Measurements from ENCODE around the gene TMEM204. TPM values are rescaled to one million over a fixed set of nuclear protein-coding genes. Genes with fewer than 3 reads are reported as not detected.

Gene TMEM204
- polyA plus RNA-seq, 2 of the 4 experiments (the other 2 are of a cell fraction): not detected

DNA sequence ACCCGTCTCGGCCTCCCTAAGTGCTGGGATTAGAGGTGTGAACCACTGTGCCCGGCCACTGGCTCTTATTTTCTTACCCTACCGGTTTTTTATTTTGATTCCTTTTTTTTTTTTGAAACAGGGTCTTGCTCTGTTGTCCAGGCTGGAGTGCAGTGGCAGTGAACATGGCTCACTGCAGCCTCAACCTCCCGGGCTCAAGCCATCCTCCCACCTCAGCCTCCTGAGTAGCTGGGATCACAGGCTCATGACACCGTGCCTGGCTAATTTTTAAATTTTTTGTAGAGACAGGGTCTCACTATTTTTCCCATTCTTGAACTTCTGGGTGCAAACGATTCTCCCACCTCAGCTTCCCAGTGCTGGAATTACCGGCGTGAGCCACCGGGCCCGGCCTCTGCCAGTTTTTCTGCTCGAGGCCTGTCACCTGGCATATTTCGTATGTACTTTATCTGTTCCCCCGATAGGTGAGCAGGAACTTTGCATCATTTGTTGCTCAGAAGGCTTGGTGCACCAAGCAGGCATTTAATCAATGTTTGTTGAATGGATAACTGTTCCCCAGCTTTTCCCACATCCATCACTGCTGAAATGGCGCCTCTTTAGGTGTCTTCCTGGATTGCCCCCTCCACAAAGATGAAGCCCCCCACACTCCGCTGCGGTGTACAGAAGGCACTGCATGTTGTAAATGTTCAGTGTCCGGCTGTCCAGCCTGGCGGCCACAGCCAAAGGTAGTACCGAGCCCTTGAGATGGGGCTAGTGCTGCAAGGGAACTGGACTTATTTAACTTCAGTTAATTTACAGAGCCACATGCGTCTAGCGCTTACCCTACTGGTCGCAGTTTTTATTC is 41.2 kb upstream of the TMEM204 start:
- no peaks in the 10 kb centered on the region for H3K9me3 ChIP-seq
- ATAC-seq: no peak
- 93% methylated on average over 23 of the region's 23 CpGs for WGBS (ENCODE audit: missing lambda C conversion rate)
- FAIRE-seq: no peak
- peaks cover 15% of the 10 kb centered on the region for H3K4me1 ChIP-seq
- no peak for DNase-seq (ENCODE audit: low read depth in 1 of 2, low spot score in 1 of 2)
- TF ChIP-seq RFX5 (IDR thresholded peaks at IDR 0.05): peak; percentile 94
- TF ChIP-seq, protein P1, sequence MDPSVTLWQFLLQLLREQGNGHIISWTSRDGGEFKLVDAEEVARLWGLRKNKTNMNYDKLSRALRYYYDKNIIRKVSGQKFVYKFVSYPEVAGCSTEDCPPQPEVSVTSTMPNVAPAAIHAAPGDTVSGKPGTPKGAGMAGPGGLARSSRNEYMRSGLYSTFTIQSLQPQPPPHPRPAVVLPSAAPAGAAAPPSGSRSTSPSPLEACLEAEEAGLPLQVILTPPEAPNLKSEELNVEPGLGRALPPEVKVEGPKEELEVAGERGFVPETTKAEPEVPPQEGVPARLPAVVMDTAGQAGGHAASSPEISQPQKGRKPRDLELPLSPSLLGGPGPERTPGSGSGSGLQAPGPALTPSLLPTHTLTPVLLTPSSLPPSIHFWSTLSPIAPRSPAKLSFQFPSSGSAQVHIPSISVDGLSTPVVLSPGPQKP (IDR thresholded peaks at IDR 0.05; ENCODE audit: low read depth, low read length): no peak
- CTCF ChIA-PET: interaction anchor here (0.6 to 1.4 kb wide), 4 partner anchors 17 to 272 kb away, joined by 3 read pairs; no protein-coding TSS in a partner anchor
- POLR2A ChIA-PET: interaction anchor here (0.6 to 1.3 kb wide), 4 partner anchors 19 to 214 kb away, joined by 3 to 5 read pairs (median 4); partner anchors contain the start of genes MAPK8IP3 and UQCC4
- peak overlapping the region; percentile 92 to 99 for H3K27ac ChIP-seq
- H3K4me2 ChIP-seq: peak overlapping the region; percentile 91
- peak overlapping the region; percentile 84 for H3K4me3 ChIP-seq

DNA sequence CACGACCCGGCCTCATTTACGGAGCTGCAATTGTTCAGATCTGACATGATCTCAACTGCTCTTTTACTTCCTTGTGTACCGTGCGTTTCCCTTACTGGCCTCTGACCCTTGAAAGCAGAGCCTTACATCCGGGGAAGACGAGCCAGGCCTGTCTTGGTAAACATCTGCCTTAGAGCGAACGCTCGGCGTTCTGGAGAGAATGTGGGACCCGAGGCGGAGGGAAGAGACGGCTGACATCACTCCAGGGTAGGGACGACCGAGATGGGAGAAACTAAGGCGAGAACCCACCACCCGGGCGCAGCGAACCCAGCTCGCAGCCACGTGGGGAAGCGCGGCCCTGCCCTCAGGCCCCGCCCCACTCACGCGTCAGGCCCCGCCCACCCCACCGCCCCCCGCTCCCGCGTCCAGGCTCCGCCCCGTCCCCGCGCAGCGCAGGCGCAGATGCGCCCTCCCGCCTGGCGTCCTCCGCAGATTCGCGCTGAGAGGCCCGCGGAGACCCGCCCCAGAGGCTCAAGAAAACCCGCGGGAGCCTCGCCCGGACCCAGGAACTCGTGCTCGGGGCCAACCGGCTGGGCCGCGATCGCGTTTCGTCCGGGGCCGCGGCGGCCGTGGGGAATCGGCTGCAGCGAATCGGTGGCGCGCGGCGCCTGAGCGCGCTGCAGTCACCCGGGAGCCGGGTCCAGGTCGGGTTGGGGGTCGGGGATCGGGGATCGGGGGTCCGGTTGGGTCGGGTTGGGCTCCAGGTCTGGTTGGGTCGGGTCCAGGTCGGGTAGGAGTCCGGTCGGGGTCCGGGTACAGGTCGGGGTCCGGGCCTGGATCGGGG is 40.3 kb upstream of the TMEM204 start, which contains the start of gene TELO2:
Gene TELO2 (plus strand): TSS at position 438 of the 823 bp plus-strand sequence. CDS start 922 bp downstream, outside the sequence.
- peak; percentile 76 to 87 for DNase-seq (ENCODE audit: low read depth in 1 of 2, low spot score in 1 of 2)
- Histone ChIP-seq H3K9me3 (no peaks in the 10 kb centered on the region), H3K4me1 (peaks cover 15% of the 10 kb centered on the region), H3K27ac (peak within 1 kb of the TSS; percentile 92 to 99), H3K4me2 (peak within 1 kb of the TSS; percentile 91), H3K4me3 (peak within 1 kb of the TSS; percentile 84)
- ATAC-seq: peak; percentile 77 to 78
- POLR2A ChIA-PET: interaction anchor here (0.6 to 1.5 kb wide), 5 partner anchors 16 to 213 kb away, joined by 3 to 5 read pairs (median 3); partner anchors contain the start of genes MAPK8IP3 and UQCC4
- CTCF ChIA-PET: interaction anchor here (0.6 to 1.4 kb wide), 3 partner anchors 17 to 101 kb away, joined by 3 read pairs; no protein-coding TSS in a partner anchor
- WGBS (ENCODE audit: missing lambda C conversion rate): 8% methylated on average over 24 of the region's 89 CpGs
- no peak for FAIRE-seq
- TF ChIP-seq, protein P2, sequence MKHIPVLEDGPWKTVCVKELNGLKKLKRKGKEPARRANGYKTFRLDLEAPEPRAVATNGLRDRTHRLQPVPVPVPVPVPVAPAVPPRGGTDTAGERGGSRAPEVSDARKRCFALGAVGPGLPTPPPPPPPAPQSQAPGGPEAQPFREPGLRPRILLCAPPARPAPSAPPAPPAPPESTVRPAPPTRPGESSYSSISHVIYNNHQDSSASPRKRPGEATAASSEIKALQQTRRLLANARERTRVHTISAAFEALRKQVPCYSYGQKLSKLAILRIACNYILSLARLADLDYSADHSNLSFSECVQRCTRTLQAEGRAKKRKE (CRISPR knock-in tag; IDR thresholded peaks at IDR 0.05; ENCODE audit: low read depth): peak; percentile 55; the same call in 1 of the 2 replicates
- TF ChIP-seq, protein P1 (IDR thresholded peaks at IDR 0.05; ENCODE audit: low read depth, low read length): no peak
- no peak for TF ChIP-seq ZNF302 (CRISPR knock-in tag; IDR thresholded peaks at IDR 0.05)
- no peak for TF ChIP-seq ESRRA (IDR thresholded peaks at IDR 0.05; ENCODE audit: borderline replicate concordance, low read length)
- no peak for TF ChIP-seq MAFK (IDR thresholded peaks at IDR 0.05; ENCODE audit: partially characterized antibody)
- TF ChIP-seq JUN (IDR thresholded peaks at IDR 0.05): peak; percentile 16 to 74; a peak in 2 of 5 replicates
- peak; percentile 50 for TF ChIP-seq PHF8 (IDR thresholded peaks at IDR 0.05; ENCODE audit: borderline replicate concordance, low read depth)
- peak; percentile 75; the same call in 1 of the 2 replicates for TF ChIP-seq HOXB13 (CRISPR knock-in tag; IDR thresholded peaks at IDR 0.05; ENCODE audit: low read depth)
- TF ChIP-seq RAD21 (conservative IDR thresholded peaks at IDR 0.05 in 1 of 2, IDR thresholded peaks at IDR 0.05 in 1 of 2): no peak
- TF ChIP-seq EP300 (IDR thresholded peaks at IDR 0.05): no peak
- peak; percentile 94 for TF ChIP-seq TP53 (CRISPR knock-in tag; IDR thresholded peaks at IDR 0.05)
- TF ChIP-seq, protein P3, sequence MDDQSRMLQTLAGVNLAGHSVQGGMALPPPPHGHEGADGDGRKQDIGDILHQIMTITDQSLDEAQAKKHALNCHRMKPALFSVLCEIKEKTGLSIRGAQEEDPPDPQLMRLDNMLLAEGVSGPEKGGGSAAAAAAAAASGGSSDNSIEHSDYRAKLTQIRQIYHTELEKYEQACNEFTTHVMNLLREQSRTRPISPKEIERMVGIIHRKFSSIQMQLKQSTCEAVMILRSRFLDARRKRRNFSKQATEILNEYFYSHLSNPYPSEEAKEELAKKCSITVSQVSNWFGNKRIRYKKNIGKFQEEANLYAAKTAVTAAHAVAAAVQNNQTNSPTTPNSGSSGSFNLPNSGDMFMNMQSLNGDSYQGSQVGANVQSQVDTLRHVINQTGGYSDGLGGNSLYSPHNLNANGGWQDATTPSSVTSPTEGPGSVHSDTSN (IDR thresholded peaks at IDR 0.05): no peak
- no peak for TF ChIP-seq RCOR1 (IDR thresholded peaks at IDR 0.05; ENCODE audit: low read depth, low read length)
- no peak for TF ChIP-seq RNF2 (IDR thresholded peaks at IDR 0.05; ENCODE audit: borderline replicate concordance, low read depth)
- TF ChIP-seq EHMT2 (IDR thresholded peaks at IDR 0.05; ENCODE audit: low read depth): no peak
- TF ChIP-seq, protein P4, sequence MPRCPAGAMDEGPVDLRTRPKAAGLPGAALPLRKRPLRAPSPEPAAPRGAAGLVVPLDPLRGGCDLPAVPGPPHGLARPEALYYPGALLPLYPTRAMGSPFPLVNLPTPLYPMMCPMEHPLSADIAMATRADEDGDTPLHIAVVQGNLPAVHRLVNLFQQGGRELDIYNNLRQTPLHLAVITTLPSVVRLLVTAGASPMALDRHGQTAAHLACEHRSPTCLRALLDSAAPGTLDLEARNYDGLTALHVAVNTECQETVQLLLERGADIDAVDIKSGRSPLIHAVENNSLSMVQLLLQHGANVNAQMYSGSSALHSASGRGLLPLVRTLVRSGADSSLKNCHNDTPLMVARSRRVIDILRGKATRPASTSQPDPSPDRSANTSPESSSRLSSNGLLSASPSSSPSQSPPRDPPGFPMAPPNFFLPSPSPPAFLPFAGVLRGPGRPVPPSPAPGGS (IDR thresholded peaks at IDR 0.05): peak; percentile 58; the same call in 2 of the 3 replicates
- TF ChIP-seq MYC (IDR thresholded peaks at IDR 0.05; ENCODE audit: borderline replicate concordance, low read length): peak; percentile 95
- TF ChIP-seq KDM1A (IDR thresholded peaks at IDR 0.05; ENCODE audit: low read depth): no peak
- no peak for TF ChIP-seq POLR2AphosphoS2 (conservative IDR thresholded peaks at IDR 0.05; ENCODE audit: low read length)
- peak; percentile 61; the same call in 1 of the 2 replicates for TF ChIP-seq HOXA7 (CRISPR knock-in tag; IDR thresholded peaks at IDR 0.05)
- no peak for TF ChIP-seq RARB (CRISPR knock-in tag; IDR thresholded peaks at IDR 0.05)
- no peak for TF ChIP-seq CHD2 (IDR thresholded peaks at IDR 0.05; ENCODE audit: low read length, partially characterized antibody)
- TF ChIP-seq, protein P5, sequence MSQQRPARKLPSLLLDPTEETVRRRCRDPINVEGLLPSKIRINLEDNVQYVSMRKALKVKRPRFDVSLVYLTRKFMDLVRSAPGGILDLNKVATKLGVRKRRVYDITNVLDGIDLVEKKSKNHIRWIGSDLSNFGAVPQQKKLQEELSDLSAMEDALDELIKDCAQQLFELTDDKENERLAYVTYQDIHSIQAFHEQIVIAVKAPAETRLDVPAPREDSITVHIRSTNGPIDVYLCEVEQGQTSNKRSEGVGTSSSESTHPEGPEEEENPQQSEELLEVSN (IDR thresholded peaks at IDR 0.05; ENCODE audit: borderline replicate concordance, low read depth): peak; percentile 89
- no peak for TF ChIP-seq MAZ (IDR thresholded peaks at IDR 0.05; ENCODE audit: borderline replicate concordance, low read depth, low read length)
- TF ChIP-seq POLR2A (IDR thresholded peaks at IDR 0.05; ENCODE audit: low read length): peak; percentile 38
- no peak for TF ChIP-seq SREBF2 (IDR thresholded peaks at IDR 0.05)
